HUES6 (cell line): Measurements from ENCODE around the gene ZNF764.

Experiments
- H3K27ac ChIP-seq: 2 replicates; pipeline ENCODE4 v1.7.0; 2013; ENCODE audit warnings: low read depth, mild to moderate bottlenecking, low read length, inconsistent platforms
- H3K27me3 ChIP-seq: 2 replicates; pipeline ENCODE4 v1.6.1; 2013; ENCODE audit warnings: low read length; ENCODE audit not compliant: control insufficient read depth, insufficient read depth
- H3K36me3 ChIP-seq: 2 replicates; pipeline ENCODE4 v1.6.1; 2013; ENCODE audit warnings: low read length; ENCODE audit not compliant: control insufficient read depth, insufficient read depth
- H3K4me1 ChIP-seq: 2 replicates; pipeline ENCODE4 v1.6.1; 2013; ENCODE audit warnings: low read length; ENCODE audit not compliant: control insufficient read depth, insufficient read depth
- H3K4me3 ChIP-seq: 2 replicates; pipeline ENCODE4 v1.5.1; 2013; ENCODE audit warnings: low read depth, low read length
- H3K9ac ChIP-seq: one replicate; pipeline ENCODE4 v1.6.1; 2013; ENCODE audit warnings: mild to moderate bottlenecking, low read length
- H3K9me3 ChIP-seq: 2 replicates; pipeline ENCODE4 v1.6.1; 2013; ENCODE audit warnings: low read depth, low read length; ENCODE audit not compliant: control insufficient read depth, insufficient read depth

ZNF764 gene

GRCh38 chr16:30533748-30534367, 24.3 kb downstream of the ZNF764 start:
- H3K27ac ChIP-seq: peak overlapping the region; percentile 98
- no peaks in the 10 kb centered on the region for H3K9me3 ChIP-seq
- peaks cover 25% of the 10 kb centered on the region for H3K36me3 ChIP-seq

GRCh38 chr16:30533146-30533522, 25.0 kb downstream of the ZNF764 start:
- peaks cover 25% of the 10 kb centered on the region for H3K36me3 ChIP-seq
- no peaks in the 10 kb centered on the region for H3K9me3 ChIP-seq
- no peak overlapping the region for H3K27ac ChIP-seq
- H3K4me1 ChIP-seq: peaks cover 26% of the 10 kb centered on the region
- peak overlapping the region; percentile 87 for H3K4me3 ChIP-seq
- no peak overlapping the region for H3K9ac ChIP-seq
- H3K27me3 ChIP-seq: no peaks in the 10 kb centered on the region

More at GRCh38 chr16:30533748-30534367, 24.3 kb downstream of the ZNF764 start:
- H3K4me3 ChIP-seq: peak overlapping the region; percentile 87
- H3K27me3 ChIP-seq: no peaks in the 10 kb centered on the region
- peaks cover 26% of the 10 kb centered on the region for H3K4me1 ChIP-seq
- peak overlapping the region; percentile 99 for H3K9ac ChIP-seq

GRCh38 chr16:30532285-30533145, 25.7 kb downstream of the ZNF764 start:
- Histone ChIP-seq H3K27ac (no peak overlapping the region), H3K4me1 (peaks cover 32% of the 10 kb centered on the region), H3K9me3 (no peaks in the 10 kb centered on the region), H3K9ac (no peak overlapping the region), H3K36me3 (peaks cover 25% of the 10 kb centered on the region), H3K4me3 (no peak overlapping the region), H3K27me3 (no peaks in the 10 kb centered on the region)

GRCh38 chr16:30530163-30531037, 27.8 kb downstream of the ZNF764 start:
- H3K4me3 ChIP-seq: no peak overlapping the region
- H3K27ac ChIP-seq: no peak overlapping the region
- no peaks in the 10 kb centered on the region for H3K9me3 ChIP-seq
- H3K9ac ChIP-seq: no peak overlapping the region
- peaks cover 21% of the 10 kb centered on the region for H3K4me1 ChIP-seq
- no peaks in the 10 kb centered on the region for H3K27me3 ChIP-seq
- peaks cover 25% of the 10 kb centered on the region for H3K36me3 ChIP-seq

GRCh38 chr16:30528799-30529457, 29.2 kb downstream of the ZNF764 start:
- H3K27me3 ChIP-seq: no peaks in the 10 kb centered on the region
- no peaks in the 10 kb centered on the region for H3K9me3 ChIP-seq
- peaks cover 36% of the 10 kb centered on the region for H3K36me3 ChIP-seq
- H3K4me3 ChIP-seq: no peak overlapping the region
- no peak overlapping the region for H3K27ac ChIP-seq
- peaks cover 16% of the 10 kb centered on the region for H3K4me1 ChIP-seq
- H3K9ac ChIP-seq: no peak overlapping the region

GRCh38 chr16:30527635-30528178, 30.5 kb downstream of the ZNF764 start:
- peaks cover 34% of the 10 kb centered on the region for H3K36me3 ChIP-seq
- peaks cover 7% of the 10 kb centered on the region for H3K4me1 ChIP-seq
- peak overlapping the region; percentile 52; the same call in 1 of the 2 replicates for H3K27ac ChIP-seq
- no peaks in the 10 kb centered on the region for H3K9me3 ChIP-seq
- H3K27me3 ChIP-seq: no peaks in the 10 kb centered on the region
- H3K4me3 ChIP-seq: peak overlapping the region; percentile 84
- peak overlapping the region; percentile 62 for H3K9ac ChIP-seq

GRCh38 chr16:30526823-30527634, 31.1 kb downstream of the ZNF764 start:
- Histone ChIP-seq H3K27ac (peak overlapping the region; percentile 87; the same call in 1 of the 2 replicates), H3K4me3 (peak overlapping the region; percentile 84), H3K36me3 (peaks cover 28% of the 10 kb centered on the region), H3K27me3 (no peaks in the 10 kb centered on the region), H3K9me3 (no peaks in the 10 kb centered on the region), H3K9ac (peak overlapping the region; percentile 91), H3K4me1 (peaks cover 7% of the 10 kb centered on the region)

GRCh38 chr16:30526137-30526822, 31.9 kb downstream of the ZNF764 start, which contains the start of gene ZNF768:
ZNF768 (minus strand) TSS chr16:30526566; CDS start chr16:30526413, 153 bp downstream.
- Histone ChIP-seq H3K4me3 (peak within 1 kb of the TSS; percentile 84), H3K27me3 (no peaks in the 10 kb centered on the region), H3K4me1 (peaks cover 7% of the 10 kb centered on the region), H3K9me3 (no peaks in the 10 kb centered on the region), H3K9ac (peak within 1 kb of the TSS; percentile 91), H3K27ac (peak within 1 kb of the TSS; percentile 87; the same call in 1 of the 2 replicates), H3K36me3 (peaks cover 22% of the 10 kb centered on the region)

- peak overlapping the region; percentile 84 for H3K4me3 ChIP-seq
- no peaks in the 10 kb centered on the region for H3K27me3 ChIP-seq
- H3K9me3 ChIP-seq: no peaks in the 10 kb centered on the region
- peaks cover 7% of the 10 kb centered on the region for H3K4me1 ChIP-seq
- peak overlapping the region; percentile 63 for H3K9ac ChIP-seq
- peaks cover 17% of the 10 kb centered on the region for H3K36me3 ChIP-seq
- no peak overlapping the region for H3K27ac ChIP-seq
Measured at GRCh38 chr16:30525844-30526136, 32.4 kb downstream of the ZNF764 start.
